Neutrophil (primary cell): ENCODE measurements around the gene SELENOO.

Experiments used
- H3K27ac ChIP-seq: fragments of 200-600 bp; sonication (generic); 2 replicates; pipeline ENCODE4 v1.5.1; 2016; ENCODE audit warnings: mild to moderate bottlenecking, moderate library complexity
- H3K27me3 ChIP-seq: fragments of 200-600 bp; sonication (generic); 2 replicates; pipeline ENCODE4 v1.6.0; 2016; ENCODE audit warnings: mild to moderate bottlenecking
- H3K36me3 ChIP-seq: fragments of 200-600 bp; sonication (generic); 2 replicates; pipeline ENCODE4 v1.5.1; 2017
- H3K4me1 ChIP-seq, 2 experiments: fragments of 200-600 bp in 1 of 2; sonication (generic) in 1 of 2; 1 replicate in 1 of 2; 2 replicates in 1 of 2; pipeline versions ENCODE4 v1.5.1 to v1.6.1; 2013 to 2016; ENCODE audit warnings: low read depth in 1 of 2, low read length in 1 of 2, mild to moderate bottlenecking in 1 of 2, moderate library complexity in 1 of 2; ENCODE audit not compliant: control insufficient read depth in 1 of 2, insufficient read depth in 1 of 2
- H3K4me3 ChIP-seq, 2 experiments: fragments of 200-600 bp in 1 of 2; sonication (generic) in 1 of 2; 1 replicate in 1 of 2; 2 replicates in 1 of 2; pipeline ENCODE4 v1.5.1; 2013 to 2016; ENCODE audit warnings: low read depth in 1 of 2, low read length in 1 of 2, mild to moderate bottlenecking in 1 of 2, moderate library complexity in 1 of 2
- H3K9me3 ChIP-seq: fragments of 200-600 bp; sonication (generic); 2 replicates; pipeline ENCODE4 v1.5.1; 2016
- CTCF ChIP-seq: fragments of 200-600 bp; sonication (generic); IDR thresholded peaks from 2 replicates; pipeline ENCODE4 v1.5.1; 2016; ENCODE audit warnings: antibody characterized with exemption

Gene SELENOO

GRCh38 chr22:50178871-50179869 is 21.6 kb upstream of the SELENOO start:
- Histone ChIP-seq H3K4me1 (peaks cover 11% of the 10 kb centered on the region in 2 experiments), H3K27ac (no peak overlapping the region), H3K9me3 (no peaks in the 10 kb centered on the region), H3K27me3 (peaks cover 53% of the 10 kb centered on the region), H3K4me3 (no peak overlapping the region), H3K36me3 (peaks cover 44% of the 10 kb centered on the region)
- no peak for TF ChIP-seq CTCF

- H3K36me3 ChIP-seq, result peaks cover 44% of the 10 kb centered on the region
- no peak for TF ChIP-seq CTCF
- no peak overlapping the region for H3K4me3 ChIP-seq
These were observed 20.7 kb upstream of the SELENOO start for GRCh38 chr22:50179937-50180726.

GRCh38 chr22:50180727-50181521 is 19.9 kb upstream of the SELENOO start:
- Histone ChIP-seq H3K27ac (no peak overlapping the region), H3K36me3 (peaks cover 44% of the 10 kb centered on the region), H3K27me3 (peaks cover 42% of the 10 kb centered on the region), H3K9me3 (no peaks in the 10 kb centered on the region), H3K4me1 (peaks cover 24% of the 10 kb centered on the region in 2 experiments), H3K4me3 (no peak overlapping the region)
- TF ChIP-seq CTCF, result no peak

More at GRCh38 chr22:50179937-50180726, 20.7 kb upstream of the SELENOO start:
- Histone ChIP-seq H3K27me3 (peaks cover 48% of the 10 kb centered on the region), H3K4me1 (peaks cover 20% of the 10 kb centered on the region in 2 experiments), H3K9me3 (no peaks in the 10 kb centered on the region), H3K27ac (no peak overlapping the region)

GRCh38 chr22:50182176-50183081 is 18.4 kb upstream of the SELENOO start:
- Histone ChIP-seq H3K27ac (no peak overlapping the region), H3K27me3 (peaks cover 27% of the 10 kb centered on the region), H3K36me3 (peaks cover 38% of the 10 kb centered on the region), H3K9me3 (no peaks in the 10 kb centered on the region), H3K4me1 (peaks cover 36 to 38% of the 10 kb centered on the region in 2 experiments), H3K4me3 (no peak overlapping the region)
- TF ChIP-seq CTCF, result no peak
